ENCODE measurements around the gene PEAK3.

The PEAK3 gene

DNA sequence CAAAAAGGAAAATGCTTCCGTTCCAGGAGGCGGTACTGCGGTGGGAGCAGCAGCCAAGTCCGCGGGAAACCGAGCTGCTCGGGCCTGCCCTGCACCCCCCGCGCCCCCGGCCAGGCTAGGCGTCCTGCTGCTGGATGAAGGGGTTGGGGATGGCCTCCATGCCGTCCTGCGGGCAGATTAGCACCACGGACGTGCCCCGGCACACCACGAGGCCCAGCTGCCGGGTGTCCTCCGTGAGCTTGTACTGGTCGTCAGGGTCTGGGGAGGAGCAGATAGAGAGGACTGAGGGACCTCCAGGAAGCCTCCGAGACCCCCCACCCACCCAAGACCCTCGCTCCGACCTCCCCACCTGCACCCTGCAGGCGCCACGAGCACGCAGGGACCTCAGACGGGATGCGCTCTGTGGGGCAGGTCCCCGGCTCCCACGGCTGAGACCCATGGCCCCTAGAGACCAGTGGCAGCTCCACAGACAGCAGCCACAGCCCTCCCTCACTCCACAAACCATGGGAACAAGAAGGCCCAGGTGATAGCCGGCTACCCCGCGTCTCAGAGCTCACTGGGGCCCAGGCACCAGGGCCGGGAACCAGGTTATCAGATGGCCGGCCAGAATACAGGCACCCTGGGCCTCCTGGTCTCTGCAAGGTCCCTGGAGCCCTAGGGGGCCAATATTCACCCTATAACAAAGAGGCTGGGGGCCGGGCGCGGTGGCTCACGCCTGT is 39.7 kb upstream of the PEAK3 start:
- intact Hi-C loops (cut with micrococcal nuclease), result no loop called here
- H3K36me3 Mint-ChIP-seq (ENCODE audit: low read depth), result peaks cover 60% of the 10 kb centered on the region

DNA sequence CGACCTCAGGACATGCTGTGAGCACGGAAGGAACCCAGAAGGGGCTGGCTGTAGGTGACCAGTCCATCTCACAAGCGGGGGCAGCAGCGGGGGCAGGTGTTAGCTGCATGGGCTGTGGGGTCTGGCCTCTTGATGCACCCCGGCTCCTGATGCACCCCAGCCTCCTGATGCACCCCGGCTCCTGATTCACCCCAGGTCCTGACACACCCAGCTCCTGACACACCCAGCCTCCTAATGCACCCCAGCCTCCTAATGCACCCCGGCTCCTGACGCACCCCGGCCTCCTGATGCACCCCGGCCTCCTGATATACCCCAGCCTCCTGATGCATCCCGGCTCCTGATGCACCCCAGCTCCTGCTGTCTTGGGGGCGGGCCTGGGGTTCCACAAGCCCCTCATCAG is 39.0 kb upstream of the PEAK3 start:
- Mint-ChIP-seq H3K4me3 (no peak overlapping the region), H3K27me3 (no peaks in the 10 kb centered on the region), H3K4me1 (ENCODE audit: low read depth) (peaks cover 19% of the 10 kb centered on the region), H3K9me3 (no peaks in the 10 kb centered on the region), H3K27ac (no peak overlapping the region), H3K36me3 (ENCODE audit: low read depth) (peaks cover 52% of the 10 kb centered on the region)
- intact Hi-C loops (cut with micrococcal nuclease), result no loop called here

More for the DNA sequence above, 39.7 kb upstream of the PEAK3 start:
- peaks cover 22% of the 10 kb centered on the region for H3K4me1 Mint-ChIP-seq (ENCODE audit: low read depth)
- H3K27me3 Mint-ChIP-seq, result no peaks in the 10 kb centered on the region
- H3K9me3 Mint-ChIP-seq, result no peaks in the 10 kb centered on the region
- H3K4me3 Mint-ChIP-seq, result no peak overlapping the region
- no peak overlapping the region for H3K27ac Mint-ChIP-seq

DNA sequence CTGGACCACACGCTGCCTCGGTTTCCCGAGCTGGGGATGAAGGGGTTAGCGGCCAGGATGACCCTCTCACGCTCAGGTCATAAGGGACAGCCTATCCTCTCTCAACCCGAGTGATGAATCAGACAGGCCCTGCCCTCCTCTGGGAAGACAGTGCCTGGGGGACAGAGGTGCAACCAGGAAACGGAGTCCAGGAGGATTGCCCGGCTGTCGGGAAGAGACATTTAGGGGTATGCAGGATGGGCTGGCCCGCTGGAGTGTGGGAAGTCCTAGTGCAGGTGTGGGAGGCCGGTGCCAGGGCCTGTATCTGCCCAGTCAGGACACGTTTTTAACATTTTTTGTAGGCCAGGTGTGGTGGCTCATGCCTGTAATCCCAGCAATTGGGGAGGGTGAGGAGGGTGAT is 38.1 kb upstream of the PEAK3 start:
- Mint-ChIP-seq H3K27me3 (no peaks in the 10 kb centered on the region), H3K27ac (no peak overlapping the region), H3K36me3 (ENCODE audit: low read depth) (peaks cover 43% of the 10 kb centered on the region), H3K4me3 (no peak overlapping the region), H3K9me3 (no peaks in the 10 kb centered on the region), H3K4me1 (ENCODE audit: low read depth) (peaks cover 19% of the 10 kb centered on the region)
- intact Hi-C loops (cut with micrococcal nuclease), result no loop called here

DNA sequence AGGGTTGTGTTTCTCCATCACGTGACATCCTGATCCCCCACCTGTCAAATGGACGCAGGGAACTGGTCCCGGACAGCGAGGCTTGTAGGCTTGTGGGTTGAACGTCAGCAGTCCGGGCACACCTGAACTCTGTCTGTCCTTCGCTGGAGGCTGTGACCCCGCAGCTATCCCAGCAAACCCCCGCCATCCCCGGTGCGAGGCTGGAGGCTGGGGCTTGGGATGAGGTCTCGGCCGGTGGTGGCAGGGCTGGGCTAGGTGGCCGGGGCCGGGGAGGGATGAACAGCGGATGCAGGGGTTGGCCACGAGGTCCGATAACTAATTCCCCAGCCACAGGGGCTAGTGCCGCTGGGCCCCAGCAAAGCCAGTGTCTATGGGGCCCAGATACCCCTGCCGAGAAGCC is 37.6 kb upstream of the PEAK3 start:
- Mint-ChIP-seq H3K27ac (no peak overlapping the region), H3K27me3 (no peaks in the 10 kb centered on the region), H3K4me3 (no peak overlapping the region), H3K9me3 (no peaks in the 10 kb centered on the region), H3K4me1 (ENCODE audit: low read depth) (peaks cover 24% of the 10 kb centered on the region), H3K36me3 (ENCODE audit: low read depth) (peaks cover 38% of the 10 kb centered on the region)
- intact Hi-C loops (cut with micrococcal nuclease), result loop anchor here (5.0 kb wide), 1 partner anchor 82 kb away; the partner anchor contains the start of genes PLEKHJ1 and SF3A2

DNA sequence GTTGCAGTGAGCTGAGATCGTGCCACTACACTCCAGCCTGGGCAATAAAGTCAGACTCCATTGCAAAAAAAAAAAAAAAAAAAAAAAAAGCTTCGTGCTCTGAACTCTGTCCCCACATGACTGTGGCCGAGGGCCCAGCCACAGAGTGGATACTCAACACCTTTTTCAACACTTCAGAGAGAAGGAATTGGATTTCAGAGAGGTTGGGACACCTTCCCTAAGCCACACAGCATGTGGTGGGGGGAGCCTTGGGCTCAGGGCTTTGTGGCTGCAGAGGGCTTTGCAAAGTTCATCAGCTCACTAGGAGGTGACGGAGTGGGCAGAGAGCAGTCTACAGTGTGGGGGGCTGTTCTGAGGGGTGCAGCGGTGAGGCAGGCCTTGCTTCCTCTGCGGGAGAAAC is 36.9 kb upstream of the PEAK3 start:
- Mint-ChIP-seq H3K27me3 (no peaks in the 10 kb centered on the region), H3K4me1 (ENCODE audit: low read depth) (peaks cover 26% of the 10 kb centered on the region), H3K27ac (no peak overlapping the region), H3K9me3 (no peaks in the 10 kb centered on the region), H3K4me3 (no peak overlapping the region), H3K36me3 (ENCODE audit: low read depth) (peaks cover 32% of the 10 kb centered on the region)
- intact Hi-C loops (cut with micrococcal nuclease), result loop anchor here (5.0 kb wide), 1 partner anchor 82 kb away; the partner anchor contains the start of genes PLEKHJ1 and SF3A2

DNA sequence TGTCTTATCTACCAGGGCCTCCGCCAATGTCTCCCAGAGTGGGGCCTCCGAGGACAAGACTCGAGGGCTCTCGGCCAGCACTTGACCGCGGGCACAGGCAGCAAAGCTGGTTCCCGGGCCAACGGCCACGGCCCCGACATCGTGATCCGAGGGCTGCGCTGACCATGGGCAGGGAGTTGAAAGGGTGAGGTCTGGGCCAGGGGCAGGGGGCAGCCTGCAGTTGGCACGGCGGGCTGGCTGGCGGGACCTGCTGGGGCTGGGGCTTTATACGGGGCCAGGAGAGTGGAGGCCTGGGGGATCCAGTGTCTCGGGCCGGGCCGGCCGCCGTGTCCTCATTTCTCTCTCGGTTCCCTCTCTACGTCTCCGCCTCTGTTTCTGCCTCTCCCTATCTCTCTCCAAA is 35.8 kb upstream of the PEAK3 start:
- Mint-ChIP-seq H3K4me3 (no peak overlapping the region), H3K4me1 (ENCODE audit: low read depth) (peaks cover 26% of the 10 kb centered on the region), H3K9me3 (no peaks in the 10 kb centered on the region), H3K36me3 (ENCODE audit: low read depth) (peaks cover 20% of the 10 kb centered on the region), H3K27me3 (peaks cover 7% of the 10 kb centered on the region), H3K27ac (peak overlapping the region; percentile 50)
- intact Hi-C loops (cut with micrococcal nuclease), result loop anchor here (2.0 to 5.0 kb wide), 2 partner anchors 43 to 80 kb away; partner anchors contain the start of genes PLEKHJ1 and SF3A2

DNA sequence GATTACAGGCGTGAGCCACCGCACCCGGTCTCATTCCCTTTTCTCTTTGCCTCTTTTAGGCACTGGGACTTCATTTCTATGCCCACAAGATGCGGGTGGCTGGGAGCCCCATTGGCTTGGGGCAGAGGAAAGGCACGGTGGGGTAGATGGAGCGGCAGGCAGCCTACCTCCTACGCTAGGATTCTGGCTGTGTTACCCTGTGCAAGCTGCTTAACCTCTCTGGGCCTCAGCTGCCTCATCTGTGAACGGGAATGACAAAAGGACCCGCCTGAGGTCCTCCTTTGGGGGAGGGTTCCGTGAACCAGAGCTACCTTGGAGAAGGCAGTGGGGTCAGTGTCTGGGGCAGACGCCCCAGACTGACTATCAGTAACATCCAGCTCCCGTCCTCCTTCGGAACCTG is 35.3 kb upstream of the PEAK3 start:
- peaks cover 15% of the 10 kb centered on the region for H3K36me3 Mint-ChIP-seq (ENCODE audit: low read depth)
- intact Hi-C loops (cut with micrococcal nuclease), result loop anchor here (2.0 to 5.0 kb wide), 2 partner anchors 42 to 80 kb away; partner anchors contain the start of genes PLEKHJ1 and SF3A2
- H3K4me3 Mint-ChIP-seq, result no peak overlapping the region
- H3K27me3 Mint-ChIP-seq, result peaks cover 12% of the 10 kb centered on the region
- no peaks in the 10 kb centered on the region for H3K9me3 Mint-ChIP-seq
- H3K27ac Mint-ChIP-seq, result peak overlapping the region; percentile 50
- H3K4me1 Mint-ChIP-seq (ENCODE audit: low read depth), result peaks cover 26% of the 10 kb centered on the region

DNA sequence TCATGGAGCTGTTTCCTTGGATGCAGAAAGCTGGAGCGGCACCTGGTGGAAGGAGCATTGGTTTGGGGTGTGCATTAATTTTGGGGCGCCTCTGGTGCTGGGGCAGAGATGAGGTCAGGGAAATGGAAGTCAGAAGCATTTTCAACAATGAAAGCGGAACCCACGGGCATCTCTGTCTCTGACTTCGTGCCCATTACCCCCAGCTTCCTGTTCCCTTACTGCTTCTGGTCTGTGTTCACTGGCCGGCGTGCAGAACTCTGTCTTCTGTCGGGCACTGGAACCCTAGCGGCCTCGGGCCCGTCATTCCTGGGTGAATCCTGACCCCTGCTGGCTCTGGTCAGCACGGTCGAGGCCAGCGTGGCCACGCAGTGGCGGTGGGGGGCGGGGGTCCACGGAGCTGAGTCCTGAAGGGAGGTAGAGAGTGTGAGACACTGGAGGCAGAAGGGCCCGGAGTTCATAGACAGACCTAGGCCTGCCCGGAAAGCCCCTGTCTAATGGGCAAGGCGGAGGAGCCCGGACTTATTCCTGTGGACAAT is 33.9 kb upstream of the PEAK3 start:
- Mint-ChIP-seq H3K4me3 (peak overlapping the region; percentile 55), H3K9me3 (no peaks in the 10 kb centered on the region), H3K27me3 (peaks cover 23% of the 10 kb centered on the region), H3K4me1 (ENCODE audit: low read depth) (peaks cover 26% of the 10 kb centered on the region), H3K36me3 (ENCODE audit: low read depth) (peaks cover 1% of the 10 kb centered on the region), H3K27ac (peak overlapping the region; percentile 59)
- intact Hi-C loops (cut with micrococcal nuclease), result loop anchor here (1.0 to 5.0 kb wide), 3 partner anchors 41 to 160 kb away; partner anchors contain the start of genes PLEKHJ1 and SF3A2

DNA sequence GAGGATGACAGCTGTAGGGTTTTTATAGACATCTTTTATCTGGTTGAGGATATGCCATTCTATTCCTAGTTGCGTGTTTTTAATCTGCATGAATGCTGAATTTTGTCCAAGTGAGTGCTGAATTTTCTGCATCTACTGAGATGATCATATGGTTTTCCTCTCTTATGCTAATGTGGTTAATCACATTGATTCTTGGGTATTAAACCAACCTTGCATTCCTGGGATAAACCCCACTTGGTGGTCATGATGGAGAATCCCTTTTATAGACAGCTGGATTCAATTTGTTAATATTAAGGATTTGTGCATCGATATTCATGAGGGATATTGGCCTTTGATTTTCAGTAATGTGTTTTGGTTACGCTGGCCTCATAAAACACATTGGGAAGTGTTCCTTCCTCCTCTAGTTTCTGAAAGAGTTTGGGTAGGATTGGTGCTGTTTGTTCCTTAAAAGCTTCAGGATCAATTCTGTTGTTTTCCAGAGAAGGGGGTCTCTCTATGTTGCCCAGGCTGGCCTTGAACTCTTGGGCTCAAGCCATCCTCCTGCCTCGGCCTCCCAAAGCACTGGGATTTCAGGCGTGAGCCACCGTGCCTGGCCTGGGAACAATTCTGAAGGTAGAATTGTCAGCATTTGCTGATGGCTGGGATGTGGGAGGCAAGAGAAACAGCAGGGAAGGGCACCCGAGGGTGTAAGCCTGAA is 33.3 kb upstream of the PEAK3 start:
- H3K9me3 Mint-ChIP-seq, result no peaks in the 10 kb centered on the region
- no peaks in the 10 kb centered on the region for H3K36me3 Mint-ChIP-seq (ENCODE audit: low read depth)
- H3K27me3 Mint-ChIP-seq, result peaks cover 30% of the 10 kb centered on the region

DNA sequence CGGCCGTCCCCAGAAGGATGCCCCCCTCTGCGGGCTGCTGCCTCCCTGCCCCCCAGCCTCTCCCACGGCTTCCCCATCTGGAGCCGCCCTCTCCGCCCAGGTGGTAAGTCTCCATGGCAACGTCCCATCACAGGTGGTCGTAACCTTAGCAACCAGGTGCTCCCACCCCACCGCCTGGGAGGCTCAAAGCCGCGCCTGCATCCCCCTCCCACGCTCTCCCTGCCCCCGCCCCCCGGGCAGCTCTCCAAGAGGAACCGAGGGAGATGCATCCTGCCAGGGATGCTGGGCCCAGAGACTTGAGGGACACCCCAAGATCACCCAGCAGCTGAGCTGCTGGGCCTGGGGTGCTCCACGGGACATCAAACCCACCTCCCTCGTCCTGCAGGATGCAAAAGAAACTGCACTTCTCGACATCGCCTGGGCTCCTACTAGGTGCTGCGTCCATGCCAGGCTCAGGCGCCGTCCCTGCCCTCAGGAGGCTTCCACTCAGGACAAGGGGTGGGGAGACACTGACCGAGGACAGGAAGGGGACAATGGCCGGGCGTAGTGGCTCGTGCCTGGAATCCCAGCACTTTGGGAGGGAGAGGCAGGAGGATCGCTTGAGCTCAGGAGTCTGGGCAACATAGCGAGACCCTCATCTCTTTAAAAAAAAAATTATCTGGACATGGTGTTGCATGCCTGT is 31.0 kb upstream of the PEAK3 start:
- intact Hi-C loops (cut with micrococcal nuclease), result no loop called here
- H3K27me3 Mint-ChIP-seq, result peaks cover 51% of the 10 kb centered on the region
- no peak overlapping the region for H3K4me3 Mint-ChIP-seq
- no peak overlapping the region for H3K27ac Mint-ChIP-seq
- H3K9me3 Mint-ChIP-seq, result no peaks in the 10 kb centered on the region
- H3K4me1 Mint-ChIP-seq (ENCODE audit: low read depth), result peaks cover 33% of the 10 kb centered on the region
- no peaks in the 10 kb centered on the region for H3K36me3 Mint-ChIP-seq (ENCODE audit: low read depth)

More for the DNA sequence above, 33.3 kb upstream of the PEAK3 start:
- Mint-ChIP-seq H3K4me1 (ENCODE audit: low read depth) (peaks cover 26% of the 10 kb centered on the region), H3K4me3 (peak overlapping the region; percentile 55), H3K27ac (peak overlapping the region; percentile 59)
- intact Hi-C loops (cut with micrococcal nuclease), result loop anchor here (5.0 kb wide), 1 partner anchor 78 kb away; the partner anchor contains the start of genes PLEKHJ1 and SF3A2

DNA sequence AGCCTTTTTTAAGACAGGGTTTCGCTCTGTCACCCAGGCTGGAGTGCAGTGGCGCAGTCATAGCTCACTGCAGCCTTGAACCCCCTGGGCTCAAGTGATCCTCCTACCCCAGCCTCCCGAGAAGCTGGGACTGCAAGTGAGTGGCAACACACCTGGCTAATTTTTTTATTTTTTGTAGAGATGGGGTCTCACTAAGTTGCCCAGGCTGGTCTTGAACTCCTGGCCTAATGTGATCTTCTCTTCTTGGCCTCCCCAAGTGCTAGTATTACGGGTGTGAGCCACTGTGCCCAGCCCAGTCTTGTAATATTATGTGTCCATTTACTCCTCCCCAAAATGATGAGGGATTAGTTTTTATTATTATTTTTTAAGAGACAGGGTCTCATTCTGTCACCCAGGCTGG is 29.1 kb upstream of the PEAK3 start:
- no peak overlapping the region for H3K4me3 Mint-ChIP-seq
- H3K27me3 Mint-ChIP-seq, result peaks cover 68% of the 10 kb centered on the region
- H3K4me1 Mint-ChIP-seq (ENCODE audit: low read depth), result peaks cover 29% of the 10 kb centered on the region
- no peaks in the 10 kb centered on the region for H3K9me3 Mint-ChIP-seq
- H3K27ac Mint-ChIP-seq, result no peak overlapping the region
- intact Hi-C loops (cut with micrococcal nuclease), result no loop called here
- no peaks in the 10 kb centered on the region for H3K36me3 Mint-ChIP-seq (ENCODE audit: low read depth)

DNA sequence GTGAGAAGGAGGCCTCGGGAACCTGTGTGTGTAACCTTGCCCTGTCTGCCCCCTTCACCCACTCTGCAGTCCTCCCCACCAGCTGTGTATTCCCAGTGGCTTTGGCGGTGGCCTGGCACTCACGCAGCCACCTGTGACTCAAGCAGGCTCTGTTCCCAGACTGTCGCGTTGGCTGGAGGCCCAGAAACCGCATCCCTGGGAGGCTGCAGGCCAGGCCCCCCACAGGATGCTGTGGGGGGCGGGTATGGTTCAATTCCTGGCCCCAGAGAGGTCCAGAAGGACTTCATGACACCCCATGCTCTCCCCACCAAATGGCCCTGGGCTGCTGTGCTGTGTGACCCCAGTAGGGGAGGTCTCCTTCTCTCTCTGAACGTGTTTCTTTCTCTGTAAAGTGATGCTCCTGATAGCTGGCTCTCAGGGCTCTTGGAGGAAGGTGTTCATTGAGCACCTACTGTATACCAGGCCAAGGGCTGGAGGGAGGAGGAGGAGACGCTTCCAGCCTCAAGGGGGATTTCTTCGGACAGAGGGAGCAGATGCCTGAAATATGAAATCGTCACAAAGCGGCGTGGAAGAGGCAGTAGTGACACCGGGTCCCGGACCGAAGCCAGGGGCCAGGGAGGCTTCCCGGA is 27.9 kb upstream of the PEAK3 start:
- Mint-ChIP-seq H3K27me3 (peaks cover 80% of the 10 kb centered on the region), H3K27ac (no peak overlapping the region), H3K4me3 (no peak overlapping the region), H3K9me3 (no peaks in the 10 kb centered on the region), H3K4me1 (ENCODE audit: low read depth) (peaks cover 17% of the 10 kb centered on the region), H3K36me3 (ENCODE audit: low read depth) (no peaks in the 10 kb centered on the region)
- intact Hi-C loops (cut with micrococcal nuclease), result no loop called here

DNA sequence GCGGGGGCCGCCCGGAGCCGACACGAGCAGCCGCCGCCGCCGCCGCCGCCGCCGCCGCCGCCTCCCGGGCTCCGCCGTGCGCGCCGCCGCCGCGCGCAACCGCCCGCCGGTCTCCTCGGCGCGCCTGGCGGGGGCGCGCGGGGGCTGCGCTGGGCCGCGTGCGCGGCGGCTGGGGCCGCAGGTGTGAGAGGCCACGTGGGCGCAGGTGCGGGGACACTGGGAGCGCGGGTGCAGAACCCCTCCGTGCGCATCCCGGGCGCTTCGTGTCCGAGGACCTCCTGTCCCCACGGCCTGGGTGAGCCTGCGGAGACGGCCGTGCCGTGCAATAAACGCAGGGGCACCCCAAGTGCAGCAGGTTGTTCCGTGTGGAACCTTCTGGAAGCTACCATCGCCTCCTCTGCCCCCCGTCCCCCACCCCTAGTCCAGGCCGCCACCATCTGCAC is 26.2 kb upstream of the PEAK3 start, which contains the start of gene LINGO3:
Gene LINGO3, minus strand, starts transcription at position 41 of the 443 bp plus-strand sequence. CDS start 16,378 bp downstream, outside the sequence.
- Mint-ChIP-seq H3K27me3 (peaks cover 92% of the 10 kb centered on the region), H3K9me3 (no peaks in the 10 kb centered on the region), H3K4me3 (peak within 1 kb of the TSS; percentile 66), H3K27ac (no peak within 1 kb of the TSS), H3K36me3 (ENCODE audit: low read depth) (no peaks in the 10 kb centered on the region), H3K4me1 (ENCODE audit: low read depth) (peaks cover 24% of the 10 kb centered on the region)
- intact Hi-C loops (cut with micrococcal nuclease), result no loop called here
